Esophagus squamous epithelium (tissue), 4 donors: Measurements from ENCODE around the gene FHL2.

ENCODE experiments used
- CTCF ChIP-seq, 6 experiments: fragments of 450-650 bp in 4 of 6; fragments of 200-600 bp in 2 of 6; sonication (generic) in 2 of 6; IDR thresholded peaks; one replicate each; pipeline ENCODE4 v1.5.1; 2016 to 2019; ENCODE audit warnings: antibody characterized with exemption in 6 of 6, mild to moderate bottlenecking in 4 of 6, moderate library complexity in 4 of 6
- POLR2A ChIP-seq, 4 donors: fragments of 450-650 bp; IDR thresholded peaks; one replicate each; pipeline ENCODE4 v1.6.1; 2017; ENCODE audit warnings: antibody characterized with exemption in 4 of 4, mild to moderate bottlenecking in 4 of 4, moderate library complexity in 3 of 4

- no peak for TF ChIP-seq CTCF (IDR thresholded peaks at IDR 0.05)
- TF ChIP-seq POLR2A (IDR thresholded peaks at IDR 0.05), result no peak
Measured at GRCh38 chr2:105439141-105439540, 40.3 kb upstream of the FHL2 start.
